DMS153 treated with DMSO at 0.1 percent for 48 hours (cell line): ENCODE data around the gene FRS2.

Experiments
- DNase-seq: peaks from one replicate; lab custom pipeline; 2025; ENCODE audit not compliant: unreplicated experiment; lab: John Stamatoyannopoulos, UW

The FRS2 gene

GRCh38 chr12:69459477-69459876 lies 10.7 kb upstream of the FRS2 start:
- no peak for DNase-seq

- DNase-seq: no peak
Observed at GRCh38 chr12:69464428-69464827, 5.8 kb upstream of the FRS2 start.

- DNase-seq: no peak
Observed at GRCh38 chr12:69466867-69467266, 3.3 kb upstream of the FRS2 start.

- no peak for DNase-seq
Observed at GRCh38 chr12:69467366-69467765, 2.8 kb upstream of the FRS2 start.

- no peak for DNase-seq
Observed at GRCh38 chr12:69468237-69469026, 1.8 kb upstream of the FRS2 start.

GRCh38 chr12:69469854-69470188 lies 367 bp upstream of the FRS2 start:
- DNase-seq: no peak

- no peak for DNase-seq
Observed at GRCh38 chr12:69471076-69471430, 865 bp downstream of the FRS2 start.

GRCh38 chr12:69471667-69472385 lies 1.6 kb downstream of the FRS2 start:
- DNase-seq: no peak

GRCh38 chr12:69473262-69473661 lies 3.1 kb downstream of the FRS2 start:
- no peak for DNase-seq

- DNase-seq: no peak
Observed at GRCh38 chr12:69474456-69474855, 4.3 kb downstream of the FRS2 start.

- no peak for DNase-seq
Observed at GRCh38 chr12:69475237-69475975, 5.2 kb downstream of the FRS2 start.

- DNase-seq: no peak
Observed at GRCh38 chr12:69476276-69477017, 6.3 kb downstream of the FRS2 start.

GRCh38 chr12:69479675-69480074 lies 9.5 kb downstream of the FRS2 start:
- DNase-seq: no peak

GRCh38 chr12:69480698-69481097 lies 10.5 kb downstream of the FRS2 start:
- no peak for DNase-seq

- no peak for DNase-seq
Observed at GRCh38 chr12:69481133-69481532, 10.9 kb downstream of the FRS2 start.

- DNase-seq: no peak
Observed at GRCh38 chr12:69483700-69484099, 13.5 kb downstream of the FRS2 start.

GRCh38 chr12:69484428-69484827 lies 14.2 kb downstream of the FRS2 start:
- DNase-seq: no peak

GRCh38 chr12:69490920-69491643 lies 20.9 kb downstream of the FRS2 start:
- no peak for DNase-seq

- no peak for DNase-seq
Observed at GRCh38 chr12:69492739-69493138, 22.6 kb downstream of the FRS2 start.

- DNase-seq: no peak
Observed at GRCh38 chr12:69495071-69495470, 24.9 kb downstream of the FRS2 start.
